ENCODE measurements around the gene LCN15.

- TF ChIP-seq CTCF (IDR thresholded peaks at IDR 0.05) (no peak), POLR2A (IDR thresholded peaks at IDR 0.05) (no peak)
Observed at GRCh38 chr9:136756134-136756438, 8.2 kb downstream of the LCN15 start.
